Middle frontal gyrus (tissue), 1 donor: Measurements from ENCODE around the gene POLRMT.
"Not testable (repeated sequence)": the region's sequence is repeated elsewhere in the genome, so short reads cannot be mapped to it uniquely, and the experiment has no call there.

Experiments
- DNase-seq: peaks from one replicate; pipeline ENCODE4 v3.0.0-alpha.2; 2015; ENCODE audit warnings: low spot score; ENCODE audit errors: extremely low spot score

The POLRMT gene

DNA sequence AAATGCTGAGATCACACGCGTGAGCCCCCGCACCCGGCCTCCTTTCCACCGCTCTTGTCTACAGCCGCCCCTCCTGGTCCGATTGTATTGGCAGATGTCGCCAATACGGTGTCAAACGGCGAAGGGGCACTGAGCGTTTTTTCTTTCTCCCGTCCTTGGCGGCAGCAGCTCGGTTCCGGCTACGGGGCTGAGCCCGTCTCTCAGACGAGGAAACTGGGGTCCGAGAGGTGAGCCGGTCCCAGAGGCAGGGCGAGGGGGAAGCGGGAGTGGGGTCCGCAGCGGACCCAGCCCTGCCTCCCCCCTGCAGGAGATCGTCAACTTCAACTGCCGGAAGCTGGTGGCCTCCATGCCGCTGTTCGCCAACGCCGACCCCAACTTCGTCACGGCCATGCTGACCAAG lies 20.4 kb downstream of the POLRMT start:
- DNase-seq = no peak

DNA sequence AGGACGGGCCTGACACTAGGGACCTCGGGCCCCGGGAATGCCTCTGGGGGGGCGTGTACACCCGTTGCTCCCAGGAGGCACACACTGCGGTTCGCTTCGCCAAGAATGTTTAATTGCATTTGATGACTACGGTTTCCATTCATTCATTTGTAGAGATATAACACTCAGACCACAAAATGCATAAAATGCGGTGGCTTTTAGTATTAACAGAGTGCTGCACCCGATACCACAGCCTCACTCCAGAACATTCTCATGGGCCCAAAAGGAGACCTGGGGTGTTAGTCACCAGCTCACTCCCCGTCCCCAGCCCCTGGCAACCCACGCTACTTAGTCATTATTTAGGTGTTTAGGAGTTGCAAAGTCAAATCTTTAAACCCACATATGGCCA lies 21.9 kb downstream of the POLRMT start:
- DNase-seq = no peak

DNA sequence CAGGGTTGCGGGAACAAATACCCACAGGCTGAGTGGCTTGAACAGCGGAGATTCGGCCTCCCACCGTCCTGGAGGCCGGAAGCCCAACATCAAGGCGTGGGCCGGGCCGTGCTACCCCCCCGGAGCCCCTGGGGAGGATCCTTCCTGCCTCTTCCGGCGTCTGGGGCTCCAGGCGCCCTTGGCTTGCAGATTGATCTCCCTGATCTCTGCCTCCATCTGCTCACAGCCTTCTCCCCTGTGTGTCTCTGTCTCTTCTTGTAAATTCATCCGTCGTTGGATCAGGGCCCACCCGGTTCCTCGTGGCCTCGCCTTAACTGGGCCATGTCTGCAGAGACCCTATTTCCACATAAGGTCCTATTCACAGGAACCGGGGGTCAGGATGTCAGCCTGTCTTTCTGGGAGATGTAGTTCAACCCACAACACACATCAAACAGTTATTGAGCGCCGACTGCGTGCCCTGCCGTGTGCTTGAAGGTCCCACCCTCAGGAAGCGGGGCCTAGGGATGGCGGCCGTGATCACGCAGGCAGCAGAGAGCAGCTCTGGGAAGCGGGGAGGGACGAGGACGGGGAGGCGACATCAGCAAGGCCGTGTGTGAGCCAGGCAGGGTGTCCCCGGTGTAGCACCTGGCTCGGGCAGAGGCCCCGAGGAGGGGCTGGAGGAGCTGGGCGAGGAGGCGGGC lies 22.4 kb downstream of the POLRMT start:
- DNase-seq = no peak

DNA sequence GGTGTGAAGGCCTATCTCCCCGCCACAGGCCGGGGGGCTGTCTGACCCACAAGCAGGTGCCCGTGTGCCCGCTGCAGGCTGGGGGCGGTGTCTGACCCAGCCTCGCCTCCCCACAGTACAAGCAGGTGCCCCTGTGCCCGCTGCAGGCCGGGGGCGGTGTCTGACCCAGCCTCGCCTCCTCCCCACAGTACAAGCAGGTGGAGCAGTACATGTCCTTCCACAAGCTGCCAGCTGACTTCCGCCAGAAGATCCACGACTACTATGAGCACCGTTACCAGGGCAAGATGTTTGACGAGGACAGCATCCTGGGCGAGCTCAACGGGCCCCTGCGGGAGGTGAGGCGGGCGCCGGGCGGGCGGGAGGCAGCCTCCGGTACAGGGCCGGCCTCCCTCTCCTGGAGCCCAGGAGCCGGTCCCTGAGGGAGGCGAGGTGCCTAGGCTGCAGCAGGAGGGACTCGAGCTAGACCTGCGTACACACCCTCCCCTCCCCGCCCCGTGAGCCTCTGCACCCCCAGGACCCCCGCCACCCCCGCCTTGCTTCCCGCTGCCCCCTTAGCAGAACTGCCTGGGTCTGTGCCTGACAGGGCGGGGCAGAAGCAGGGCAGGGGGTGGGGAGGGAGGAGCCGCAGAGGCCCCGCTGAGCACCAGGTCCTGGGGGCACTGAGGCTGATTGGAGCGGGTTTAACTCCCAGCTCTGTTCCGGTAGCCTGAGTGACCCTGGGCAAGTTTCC lies 23.1 kb downstream of the POLRMT start:
- DNase-seq = no peak

DNA sequence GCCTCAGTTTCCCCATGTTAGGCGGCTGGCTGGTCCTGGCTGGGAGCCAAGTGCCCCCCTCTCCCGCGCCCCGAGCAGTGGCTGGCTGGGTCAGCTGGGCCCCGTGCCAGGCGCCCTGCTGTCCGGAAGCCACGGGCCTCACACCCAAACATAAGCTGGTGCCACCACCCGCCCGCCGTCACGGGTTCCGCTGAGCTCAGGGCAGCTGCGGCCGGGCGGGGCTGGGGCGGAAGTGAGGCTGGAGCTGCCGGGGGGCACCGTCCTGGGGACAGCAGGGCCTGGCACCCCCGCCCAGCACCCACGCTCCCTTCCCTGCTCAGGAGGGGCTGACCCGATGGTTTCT lies 24.4 kb downstream of the POLRMT start:
- DNase-seq = peak; percentile 69

DNA sequence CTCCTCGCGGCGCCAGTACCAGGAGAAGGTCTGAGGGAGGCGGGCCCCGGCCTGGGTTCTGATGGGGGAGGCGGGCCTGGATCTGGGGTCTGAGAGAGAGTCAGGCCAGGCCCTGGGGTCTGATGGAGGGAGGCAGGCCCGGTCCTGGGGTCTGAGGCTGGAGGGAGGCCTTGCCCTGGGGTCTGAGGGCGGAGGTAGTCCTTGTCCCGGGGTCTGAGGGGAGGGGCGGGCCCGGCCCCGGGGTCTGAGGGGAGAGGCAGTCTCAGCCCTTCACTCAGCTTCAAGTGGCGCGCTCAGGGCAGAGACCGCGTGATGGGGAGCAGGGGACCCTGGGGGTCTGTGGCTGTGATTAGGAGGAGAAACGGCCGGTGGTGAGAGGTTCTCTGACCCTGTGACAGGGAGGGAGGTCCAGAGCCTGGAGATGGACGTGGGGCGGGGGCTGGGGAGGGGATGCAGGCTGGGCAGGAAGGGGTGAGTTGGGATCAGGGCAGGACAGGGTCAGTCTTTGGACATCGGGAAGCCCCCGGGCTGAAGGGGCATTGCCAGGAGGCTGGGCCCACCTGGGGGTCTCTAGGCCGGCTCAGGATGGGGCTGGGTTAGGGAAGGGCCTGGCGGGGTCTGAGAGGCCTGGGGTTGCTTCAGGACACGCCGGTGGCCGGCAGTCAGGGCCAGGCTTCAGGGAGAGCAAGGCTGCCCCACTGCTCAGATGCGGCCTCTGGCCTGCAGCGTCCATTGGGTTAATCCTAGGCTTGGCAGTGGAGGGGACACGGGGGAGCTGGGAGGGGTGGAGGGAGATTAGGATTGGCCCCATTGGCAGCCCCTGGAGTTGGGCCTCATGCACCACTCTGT lies 25.0 kb downstream of the POLRMT start:
- DNase-seq = no peak

DNA sequence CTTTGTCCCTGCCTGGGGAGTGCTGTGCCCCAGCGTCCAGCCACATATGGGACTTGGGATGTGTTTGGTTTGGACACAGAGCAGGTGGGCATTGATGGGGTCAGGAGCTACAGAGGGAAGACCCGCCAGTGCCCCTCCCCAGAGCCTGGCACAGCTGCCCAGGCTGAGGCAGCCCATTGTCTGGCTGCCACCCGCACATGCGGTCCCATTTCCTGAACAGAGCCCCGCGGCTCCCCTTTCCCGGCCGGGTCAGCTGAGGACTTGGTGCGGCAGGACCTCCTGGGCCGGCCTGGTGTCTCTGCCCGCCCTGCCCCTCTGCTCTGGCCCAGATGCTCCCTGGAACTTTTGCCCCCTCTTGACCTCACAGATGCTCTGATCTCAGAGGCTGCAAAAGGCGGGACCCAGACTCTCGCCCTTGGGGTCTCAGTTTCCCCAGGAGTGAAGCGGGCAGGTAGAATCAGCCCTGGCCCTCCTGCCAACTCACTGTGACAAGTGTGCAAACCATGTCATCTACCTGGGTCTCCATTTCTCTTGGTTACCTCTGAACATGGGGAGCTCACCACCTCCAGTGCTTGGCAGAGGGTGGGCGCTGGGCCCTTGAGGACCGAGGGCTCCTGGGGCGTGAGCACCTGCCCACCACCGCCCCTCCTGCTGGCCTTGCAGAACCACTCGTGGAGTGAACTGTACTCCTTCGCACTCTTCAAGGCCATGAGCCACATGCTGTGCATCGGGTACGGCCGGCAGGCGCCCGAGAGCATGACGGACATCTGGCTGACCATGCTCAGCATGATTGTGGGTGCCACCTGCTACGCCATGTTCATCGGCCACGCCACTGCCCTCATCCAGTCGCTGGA lies 25.8 kb downstream of the POLRMT start:
- DNase-seq = no peak

DNA sequence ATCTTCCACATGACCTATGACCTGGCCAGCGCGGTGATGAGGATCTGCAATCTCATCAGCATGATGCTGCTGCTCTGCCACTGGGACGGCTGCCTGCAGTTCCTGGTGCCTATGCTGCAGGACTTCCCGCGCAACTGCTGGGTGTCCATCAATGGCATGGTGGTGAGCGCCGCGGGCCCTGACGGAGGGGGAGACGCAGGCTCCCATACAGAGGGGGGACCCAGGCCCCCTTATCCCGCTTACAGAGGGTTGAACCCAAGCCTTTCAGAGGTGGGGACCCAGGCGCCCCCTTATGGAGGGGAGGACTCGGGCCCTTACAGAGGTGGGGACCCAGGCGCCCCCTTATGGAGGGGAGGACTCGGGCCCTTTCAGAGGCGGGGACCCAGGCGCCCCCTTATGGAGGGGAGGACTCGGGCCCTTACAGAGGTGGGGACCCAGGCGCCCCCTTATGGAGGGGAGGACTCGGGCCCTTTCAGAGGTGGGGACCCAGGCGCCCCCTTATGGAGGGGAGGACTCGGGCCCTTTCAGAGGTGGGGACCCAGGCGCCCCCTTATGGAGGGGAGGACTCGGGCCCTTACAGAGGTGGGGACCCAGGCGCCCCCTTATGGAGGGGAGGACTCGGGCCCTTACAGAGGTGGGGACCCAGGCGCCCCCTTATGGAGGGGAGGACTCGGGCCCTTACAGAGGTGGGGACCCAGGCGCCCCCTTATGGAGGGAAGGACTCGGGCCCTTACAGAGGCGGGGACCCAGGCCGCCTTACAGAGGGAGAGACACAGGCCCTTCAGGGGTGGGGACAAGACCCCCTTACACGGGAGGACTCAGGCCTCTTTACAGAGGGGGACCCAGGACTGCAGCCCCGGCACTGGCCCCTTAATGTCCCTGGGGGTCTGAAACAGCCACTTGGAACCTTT lies 28.0 kb downstream of the POLRMT start:
- not testable (repeated sequence) for DNase-seq

DNA sequence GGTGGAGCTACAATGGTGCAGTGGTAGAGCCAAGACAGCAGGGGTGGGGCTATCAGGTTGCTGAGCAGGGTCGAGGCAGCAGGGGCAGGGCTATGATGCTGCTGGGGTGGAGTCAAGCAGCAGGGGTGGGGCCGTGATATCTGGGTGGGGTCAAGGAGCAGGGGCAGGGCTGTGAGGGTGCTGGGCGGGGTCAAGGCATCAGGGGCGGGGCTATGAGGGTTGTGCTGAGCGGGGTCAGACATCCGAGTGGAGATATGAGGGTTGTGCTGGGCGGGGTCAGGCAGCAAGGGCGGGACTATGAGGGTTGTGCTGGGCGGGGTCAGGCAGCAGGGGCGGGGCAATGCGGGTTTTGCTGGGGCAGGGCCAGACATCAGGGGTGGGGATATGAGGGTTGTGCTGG lies 29.0 kb downstream of the POLRMT start:
- DNase-seq = no peak

DNA sequence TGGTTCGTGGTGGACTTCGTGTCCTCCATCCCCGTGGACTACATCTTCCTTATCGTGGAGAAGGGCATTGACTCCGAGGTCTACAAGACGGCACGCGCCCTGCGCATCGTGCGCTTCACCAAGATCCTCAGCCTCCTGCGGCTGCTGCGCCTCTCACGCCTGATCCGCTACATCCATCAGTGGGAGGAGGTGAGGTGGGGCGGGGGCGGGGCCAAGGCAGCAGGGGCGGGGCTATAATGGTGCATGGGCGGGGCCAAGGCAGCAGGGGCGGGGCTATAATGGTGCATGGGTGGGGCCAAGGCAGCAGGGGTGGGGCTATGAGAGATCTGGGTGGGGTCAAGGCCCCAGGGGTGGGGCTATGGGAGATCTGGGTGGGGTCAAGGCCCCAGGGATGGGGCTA lies 29.6 kb downstream of the POLRMT start:
- DNase-seq = not testable (repeated sequence)

DNA sequence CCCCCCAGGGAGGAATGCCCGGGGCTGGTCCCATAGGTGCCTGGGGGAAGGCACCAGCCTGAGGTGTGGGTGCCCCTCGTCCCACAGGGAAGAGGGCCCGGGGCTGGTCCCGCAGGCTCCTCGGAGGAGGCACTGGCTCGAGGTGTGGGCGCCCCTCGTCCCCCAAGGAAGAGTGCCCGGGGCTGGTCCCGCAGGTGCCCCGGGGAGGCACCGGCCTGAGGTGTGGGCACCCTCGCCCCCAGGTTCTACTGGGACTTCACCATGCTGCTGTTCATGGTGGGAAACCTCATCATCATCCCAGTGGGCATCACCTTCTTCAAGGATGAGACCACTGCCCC lies 30.1 kb downstream of the POLRMT start:
- not testable (repeated sequence) for DNase-seq

DNA sequence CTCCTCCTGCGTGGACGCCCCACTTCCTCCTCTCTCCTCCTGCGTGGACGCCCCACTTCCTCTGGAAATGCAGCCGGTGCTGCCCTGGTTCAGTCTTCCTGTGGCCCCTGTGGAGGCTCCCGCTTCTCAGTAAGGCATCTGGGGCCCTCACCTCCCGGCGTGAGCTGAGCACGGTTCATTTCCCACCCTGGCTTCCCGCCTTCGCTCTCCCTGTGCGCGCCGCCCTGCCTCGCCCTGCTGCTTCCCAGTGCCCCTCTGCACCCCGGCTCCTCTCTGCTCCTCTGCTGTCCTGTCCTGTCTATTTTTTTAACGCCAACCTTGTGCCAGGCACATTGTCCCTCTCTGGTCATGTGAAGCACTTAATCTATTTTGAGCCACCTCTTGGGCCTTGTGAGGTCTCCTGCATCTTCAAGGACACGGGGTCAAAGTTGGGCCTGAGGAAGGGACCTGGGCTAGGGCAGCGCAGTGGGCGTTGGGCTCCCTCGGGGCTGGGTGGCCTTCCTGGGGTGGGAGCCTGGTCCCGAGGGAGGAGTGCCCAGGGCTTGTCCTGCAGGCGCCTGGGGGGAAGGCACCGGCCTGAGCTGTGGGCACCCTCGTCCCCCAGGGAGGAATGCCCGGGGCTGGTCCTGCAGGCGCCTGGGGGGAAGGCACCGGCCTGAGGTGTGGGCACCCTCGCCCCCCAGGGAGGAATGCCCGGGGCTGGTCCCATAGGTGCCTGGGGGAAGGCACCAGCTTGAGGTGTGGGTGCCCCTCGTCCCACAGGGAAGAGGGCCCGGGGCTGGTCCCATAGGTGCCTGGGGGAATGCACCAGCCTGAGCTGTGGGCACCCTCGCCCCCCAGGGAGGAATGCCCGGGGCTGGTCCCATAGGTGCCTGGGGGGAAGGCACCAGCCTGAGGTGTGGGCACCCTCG lies 30.7 kb downstream of the POLRMT start:
- no peak for DNase-seq

DNA sequence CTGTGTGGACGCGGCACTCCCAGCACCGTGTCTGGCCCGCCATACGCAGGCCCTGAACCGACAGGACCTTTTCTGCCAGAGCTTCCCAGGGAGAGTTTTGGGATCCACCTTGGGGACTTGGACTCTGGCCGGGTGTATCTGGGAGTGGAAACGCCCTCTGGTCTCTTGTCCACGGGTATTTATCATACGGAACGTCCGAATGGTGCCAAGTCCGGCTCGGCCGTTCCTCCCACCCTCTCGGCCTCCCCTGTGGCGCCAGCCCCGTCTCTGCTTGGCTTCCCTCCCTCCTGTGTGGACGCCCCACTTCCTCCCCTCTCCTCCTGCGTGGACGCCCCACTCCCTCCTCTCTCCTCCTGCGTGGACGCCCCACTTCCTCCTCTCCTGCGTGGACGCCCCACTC lies 31.5 kb downstream of the POLRMT start:
- no peak for DNase-seq

DNA sequence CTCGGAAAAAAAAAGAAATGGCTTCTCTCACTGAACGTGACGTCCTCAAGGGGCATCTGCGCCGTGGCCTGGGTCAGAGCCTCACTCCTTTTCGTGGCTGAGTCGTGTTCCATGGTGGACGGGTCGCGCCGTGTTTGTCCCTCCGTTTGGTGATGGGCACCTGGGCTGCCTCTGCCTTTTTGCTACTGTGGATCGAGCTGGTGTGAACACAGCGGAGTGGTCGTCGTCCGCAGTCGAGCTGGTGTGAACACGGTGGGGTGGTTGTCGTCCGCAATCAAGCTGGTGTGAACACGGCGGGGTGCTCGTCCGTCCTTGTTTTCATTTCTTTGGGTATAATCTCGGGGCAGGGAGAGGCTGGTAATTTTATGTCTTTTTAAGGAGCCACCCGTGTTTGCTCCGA lies 32.0 kb downstream of the POLRMT start:
- no peak for DNase-seq

DNA sequence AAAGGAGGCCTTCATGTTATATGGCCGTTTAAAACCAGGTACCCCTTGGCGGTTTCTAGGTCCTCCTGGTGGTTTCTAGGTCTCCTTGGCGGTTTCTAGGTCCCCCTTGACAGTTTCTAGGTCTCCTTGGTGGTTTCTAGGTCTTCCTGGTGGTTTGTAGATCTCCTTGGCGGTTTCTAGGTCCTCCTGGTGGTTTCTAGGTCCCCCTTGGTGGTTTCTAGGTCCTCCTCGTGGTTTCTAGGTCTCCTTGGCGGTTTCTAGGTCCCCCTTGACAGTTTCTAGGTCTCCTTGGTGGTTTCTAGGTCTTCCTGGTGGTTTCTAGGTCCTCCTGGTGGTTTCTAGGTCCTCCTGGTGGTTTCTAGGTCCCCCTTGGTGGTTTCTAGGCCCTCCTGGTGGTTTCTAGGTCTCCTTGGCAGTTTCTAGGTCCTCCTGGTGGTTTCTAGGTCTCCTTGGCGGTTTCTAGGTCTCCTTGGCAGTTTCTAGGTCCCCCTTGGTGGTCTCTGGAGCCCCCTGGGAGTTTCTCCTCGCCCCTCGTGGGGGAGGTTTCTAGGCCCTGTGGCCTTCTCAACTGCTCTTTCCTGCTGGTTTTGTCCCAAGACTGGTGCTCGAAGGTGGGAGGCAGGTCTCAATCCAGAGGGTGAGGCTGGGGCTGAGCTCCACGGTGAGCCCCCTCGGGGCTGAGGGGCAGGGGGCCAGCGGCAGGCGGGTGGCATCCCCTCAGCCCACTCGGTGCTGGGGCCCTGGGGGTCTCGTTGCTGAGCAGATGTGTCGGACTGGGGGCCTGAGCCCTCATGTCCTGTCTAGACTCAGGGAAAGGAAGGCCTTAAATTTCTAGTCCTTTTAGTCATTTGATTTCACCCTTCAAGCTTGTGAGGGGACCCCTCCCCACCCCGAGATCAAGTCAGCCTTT lies 35.7 kb downstream of the POLRMT start:
- no peak for DNase-seq

DNA sequence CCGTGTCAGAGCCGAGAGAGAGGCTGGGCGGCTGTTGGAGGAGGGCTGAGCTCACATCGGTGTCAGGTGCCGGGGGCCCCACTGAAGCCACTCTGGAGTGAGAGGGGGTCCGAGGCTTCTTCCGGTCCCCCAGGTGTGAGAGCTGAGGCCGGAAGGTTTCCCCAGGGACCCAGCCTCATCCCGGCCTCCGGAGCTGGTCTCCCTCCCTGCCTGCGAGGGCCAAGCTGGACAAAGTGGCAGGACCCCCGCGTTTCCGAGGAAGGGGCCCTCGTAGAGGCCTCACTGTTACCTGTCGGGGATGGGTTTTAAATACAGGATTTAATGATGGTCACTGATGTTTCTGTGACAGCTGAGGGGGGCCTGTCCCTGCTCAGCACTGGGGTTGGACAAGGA lies 37.1 kb downstream of the POLRMT start:
- no peak for DNase-seq

DNA sequence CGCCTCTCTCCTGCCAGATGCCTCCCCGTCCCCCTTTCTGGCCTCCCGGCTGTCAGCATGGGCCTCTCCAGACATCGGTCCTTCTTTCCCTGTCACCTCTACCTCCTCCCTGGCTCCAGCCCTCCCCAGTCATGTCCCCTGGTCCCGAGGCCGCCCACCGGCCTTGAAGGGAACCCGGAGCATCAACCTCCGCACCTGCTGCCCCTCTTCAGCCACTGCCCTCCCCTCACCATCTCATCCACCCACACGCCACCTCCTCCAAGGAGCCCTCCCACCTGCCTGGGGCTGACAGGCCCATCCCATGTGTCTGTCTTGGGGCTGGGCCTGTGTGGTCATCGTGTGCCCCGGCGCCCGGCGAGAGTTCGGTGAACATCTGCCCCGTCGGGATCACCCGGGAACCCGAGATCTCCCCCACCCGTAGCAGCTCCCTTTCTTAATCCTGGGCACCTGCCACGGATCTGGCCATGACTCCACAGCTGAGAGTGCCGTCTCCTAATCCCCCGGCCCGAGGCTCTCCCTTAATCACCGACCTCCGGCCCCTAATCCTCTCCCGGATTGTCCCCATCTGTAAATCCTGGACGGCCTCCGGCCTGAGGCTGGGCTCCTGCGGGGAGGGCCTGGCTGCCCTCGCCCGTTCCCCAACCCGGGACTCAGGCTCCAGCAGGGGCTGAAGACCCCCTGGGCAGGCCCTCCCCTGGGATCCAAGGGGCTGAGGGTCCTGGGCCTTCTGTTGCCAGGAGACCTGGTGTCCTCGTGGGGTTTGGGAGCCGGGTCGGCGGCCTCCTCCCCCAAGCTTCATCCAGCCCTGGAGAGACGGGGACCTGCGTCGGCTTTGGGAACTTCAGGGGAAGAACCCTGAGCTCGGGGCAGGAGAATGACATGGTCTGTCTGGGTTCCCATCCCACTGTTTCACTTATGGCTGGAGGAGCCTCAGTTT lies 37.7 kb downstream of the POLRMT start:
- no peak for DNase-seq
